ENCODE data around the gene SLC9A5. TPM values are rescaled to one million over a fixed set of nuclear protein-coding genes. Genes with fewer than 3 reads are reported as not detected.

Gene SLC9A5
- total RNA-seq, 1 experiment from 2014 or later = 2.7 TPM

DNA sequence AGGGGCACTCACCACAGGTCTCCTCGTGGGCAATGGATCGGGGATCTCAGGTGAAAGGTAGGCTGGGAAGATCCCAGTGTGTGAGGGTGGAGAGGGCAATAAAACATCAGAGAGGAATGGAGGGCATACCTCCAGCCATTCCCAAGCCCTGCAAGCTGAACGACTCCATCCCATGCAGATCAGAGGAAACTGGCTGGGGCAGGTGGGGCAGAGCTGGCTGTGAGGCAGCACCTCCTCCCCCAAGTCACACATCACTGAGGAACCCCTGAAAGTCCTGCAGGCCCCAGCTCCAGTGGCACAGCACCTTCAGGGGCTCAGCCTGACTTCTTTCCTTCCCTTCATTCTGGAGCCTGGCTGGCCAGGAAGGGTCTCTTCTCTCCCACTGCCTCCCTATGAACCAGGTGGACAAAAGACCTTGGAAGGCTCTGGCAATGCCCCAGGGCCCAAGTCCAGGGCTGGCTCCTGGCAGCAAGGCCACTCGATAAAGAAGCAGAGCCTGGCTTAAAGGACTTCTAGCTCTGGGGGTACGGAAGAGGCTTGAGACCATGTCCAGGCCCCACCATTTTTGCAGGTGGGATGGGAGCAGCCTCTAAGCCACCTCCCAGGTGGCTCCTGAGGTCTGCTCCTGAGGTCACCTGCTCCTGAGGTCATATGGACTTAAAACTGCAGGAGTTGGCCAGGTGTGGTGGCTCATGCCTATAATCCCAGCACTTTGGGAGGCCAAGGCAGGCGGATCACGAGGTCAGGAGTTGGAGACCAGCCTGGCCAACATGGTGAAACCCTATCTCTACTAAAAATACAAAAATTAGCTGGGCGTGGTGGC, 35.4 kb upstream of the SLC9A5 start:
- DNase-seq (ENCODE audit: low spot score) = no peak

DNA sequence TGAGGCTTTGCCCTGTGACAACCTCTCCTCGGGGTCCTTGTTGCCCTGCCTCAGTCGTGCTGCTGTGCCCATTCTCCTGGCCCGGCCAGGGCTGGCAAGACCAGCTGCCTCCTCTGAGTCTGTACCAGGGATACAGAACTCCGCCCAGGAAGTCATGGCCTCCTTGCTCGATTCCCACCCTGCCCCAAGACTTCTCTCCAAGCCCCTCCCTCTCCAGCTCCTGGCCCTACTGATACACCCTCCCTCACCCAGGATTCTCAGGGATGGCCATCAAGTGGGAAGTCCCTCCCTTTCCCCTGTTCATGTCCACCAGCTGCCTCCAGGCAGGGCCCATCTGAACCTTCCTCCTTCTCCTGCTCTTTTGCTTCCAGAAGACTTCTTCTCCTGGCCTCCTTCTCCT, 33.1 kb upstream of the SLC9A5 start:
- DNase-seq (ENCODE audit: low spot score) = no peak

- DNase-seq (ENCODE audit: low spot score) = no peak
These were observed 31.9 kb upstream of the SLC9A5 start for GRCh38 chr16:67216612-67217490.

DNA sequence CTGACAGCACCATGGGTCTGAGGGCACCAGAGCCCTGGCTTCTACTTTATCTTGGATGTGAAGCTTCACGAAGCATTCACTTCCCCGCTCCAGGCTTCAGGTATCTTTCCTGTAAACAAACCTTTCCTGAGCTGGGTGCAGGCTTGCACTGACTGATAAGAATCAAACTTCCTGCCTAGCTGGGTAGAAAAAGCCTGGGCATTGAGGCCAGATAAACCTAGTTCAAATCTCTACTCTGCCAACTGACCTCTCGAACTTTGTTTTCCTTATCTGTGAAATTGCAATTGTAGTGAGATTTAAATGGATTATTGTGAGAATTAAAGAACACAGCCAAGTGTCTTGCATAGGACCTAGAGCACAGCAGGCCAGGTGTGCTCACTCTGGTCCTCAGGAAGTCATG, 24.8 kb upstream of the SLC9A5 start:
- no peak for DNase-seq (ENCODE audit: low spot score)

GRCh38 chr16:67226295-67226803, 22.4 kb upstream of the SLC9A5 start:
- DNase-seq (ENCODE audit: low spot score) = no peak

GRCh38 chr16:67226804-67227566, 21.8 kb upstream of the SLC9A5 start, which contains the start of gene TMEM208:
Gene TMEM208, plus strand, starts transcription at chr16:67227130. Its CDS starts 89 bp downstream, at chr16:67227219.
- DNase-seq (ENCODE audit: low spot score) = peak; percentile 98

- no peak for DNase-seq (ENCODE audit: low spot score)
These were observed 21.2 kb upstream of the SLC9A5 start for GRCh38 chr16:67227567-67227921.

GRCh38 chr16:67228034-67228785, 20.6 kb upstream of the SLC9A5 start:
- DNase-seq (ENCODE audit: low spot score) = no peak

- no peak for DNase-seq (ENCODE audit: low spot score)
These were observed 19.9 kb upstream of the SLC9A5 start for GRCh38 chr16:67228905-67229304.

DNA sequence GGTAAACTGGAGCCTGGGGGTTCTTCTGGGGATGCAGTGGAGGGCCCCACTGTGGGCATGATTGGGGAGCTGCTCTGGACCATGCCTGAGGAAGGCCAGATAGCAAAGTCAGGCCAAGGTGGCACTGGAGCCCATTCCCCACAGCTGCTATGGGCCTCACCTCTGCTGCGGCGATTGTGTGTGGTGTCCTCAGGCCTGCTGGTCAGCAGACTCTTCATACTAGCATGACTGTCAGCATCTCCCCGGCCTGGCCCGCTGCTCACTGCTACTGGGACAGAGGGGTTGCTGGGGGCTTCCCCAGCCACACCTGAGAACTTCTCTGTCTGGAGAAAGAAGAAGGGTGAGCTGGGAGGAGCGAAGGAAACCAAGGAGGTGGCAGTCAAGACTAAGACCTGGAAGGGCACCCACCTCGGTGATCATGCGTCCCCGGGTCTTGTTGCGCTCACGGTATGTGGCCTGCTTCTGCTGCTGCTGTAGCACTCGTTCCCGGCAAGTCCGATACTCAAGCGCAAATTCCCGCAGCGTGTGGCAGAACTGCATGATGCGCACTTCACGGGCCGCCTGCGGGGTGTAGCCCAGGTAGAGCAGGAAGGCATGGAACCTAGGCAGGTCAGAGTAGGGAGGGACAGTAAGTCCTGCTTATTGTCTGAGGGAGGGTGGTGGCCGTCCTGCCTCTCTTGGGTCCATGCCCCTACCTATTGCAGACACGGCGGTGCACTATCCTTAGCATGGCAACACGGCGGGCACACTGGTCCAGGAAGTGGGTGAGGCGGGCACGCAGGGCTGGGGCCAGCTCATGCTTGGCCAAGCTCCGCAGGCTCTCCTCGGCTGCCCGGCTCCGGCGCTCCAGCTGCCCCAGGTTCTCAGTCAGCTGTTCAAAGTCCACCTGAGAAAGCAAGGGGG, 18.6 kb upstream of the SLC9A5 start:
- DNase-seq (ENCODE audit: low spot score) = no peak

- DNase-seq (ENCODE audit: low spot score) = no peak
These were observed 17.7 kb upstream of the SLC9A5 start for GRCh38 chr16:67230809-67231660.

GRCh38 chr16:67233596-67233995, 15.2 kb upstream of the SLC9A5 start:
- no peak for DNase-seq (ENCODE audit: low spot score)

DNA sequence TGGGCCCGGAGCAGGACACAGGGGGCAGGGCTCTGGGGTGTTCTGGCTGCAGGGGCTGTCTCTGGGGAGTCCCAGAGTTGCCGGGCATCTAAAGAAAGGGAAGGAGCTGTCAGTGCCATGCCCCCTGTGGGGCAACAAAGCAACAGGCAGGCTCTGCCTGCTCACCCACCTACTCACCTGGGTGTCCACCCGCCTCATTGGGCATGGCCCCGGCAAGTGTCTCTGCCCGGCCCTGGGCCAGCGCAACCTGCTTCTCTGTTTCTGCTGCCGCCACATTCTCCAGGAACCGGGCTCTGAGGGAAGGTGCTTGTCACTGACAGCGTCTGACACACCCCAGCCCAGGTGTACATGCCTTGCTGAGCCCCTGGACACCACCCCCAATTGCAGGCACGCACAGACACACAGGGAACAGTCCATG, 14.6 kb upstream of the SLC9A5 start:
- DNase-seq (ENCODE audit: low spot score) = no peak

DNA sequence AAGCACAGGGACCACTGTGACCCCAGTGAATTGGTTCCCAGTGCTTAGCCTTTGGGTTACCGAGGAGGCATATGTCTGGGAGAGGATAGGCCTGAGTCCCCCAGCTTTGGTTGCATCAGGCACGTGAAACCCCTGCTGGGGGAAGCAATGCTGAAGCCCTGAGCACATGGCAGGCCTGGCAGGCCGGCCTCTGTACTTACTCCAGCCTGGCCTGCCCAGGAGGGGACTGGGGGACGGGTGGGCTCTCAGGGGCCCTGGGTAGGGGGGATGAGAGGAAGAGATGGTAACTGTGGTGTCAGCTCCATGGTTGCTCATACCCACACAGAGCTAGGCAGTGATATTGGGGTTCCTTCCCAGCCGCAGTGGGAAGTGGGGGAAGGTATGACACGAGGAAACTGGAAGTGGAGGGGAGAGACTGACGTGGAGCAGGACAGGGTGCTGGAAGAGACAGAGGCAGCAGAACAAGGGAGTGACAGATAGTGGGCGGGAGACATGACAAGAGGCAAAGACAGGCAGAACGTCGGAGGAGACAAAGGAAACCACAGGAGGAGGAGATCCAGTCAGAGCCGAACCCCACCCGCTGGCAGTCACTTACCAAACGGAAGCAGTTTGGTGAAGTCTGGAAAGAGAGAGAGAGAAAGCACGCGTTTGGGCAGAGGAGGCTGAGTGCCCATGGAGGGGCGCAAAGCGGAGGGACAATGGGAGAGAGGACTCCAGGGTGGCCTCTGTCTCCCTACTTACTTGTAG, 12.8 kb upstream of the SLC9A5 start:
- DNase-seq (ENCODE audit: low spot score) = no peak

GRCh38 chr16:67236563-67237395, 12.0 kb upstream of the SLC9A5 start:
- DNase-seq (ENCODE audit: low spot score) = peak; percentile 68

GRCh38 chr16:67237396-67238277, 11.1 kb upstream of the SLC9A5 start:
- DNase-seq (ENCODE audit: low spot score) = no peak
